H1 (cell line): ENCODE data around the gene ZNF618. TPM values are rescaled to one million over a fixed set of nuclear protein-coding genes. Genes with fewer than 3 reads are reported as not detected.

Experiments used
- CTCF ChIA-PET: fragments of 300-600 bp; sonication (Branson Sonifier 250); formaldehyde crosslinking; loops from one replicate; lab custom pipeline; 2021; ENCODE audit not compliant: partially characterized antibody; lab: Charles Lee
- POLR2A ChIA-PET: fragments of 300-600 bp; sonication (Branson Sonifier 250); formaldehyde crosslinking; loops from one replicate; lab custom pipeline; 2021; ENCODE audit warnings: inconsistent platforms; ENCODE audit not compliant: partially characterized antibody; lab: Charles Lee
- DNase-seq, 2 experiments: peaks; one replicate each; pipeline versions ENCODE4 v3.0.0 to v3.0.0-alpha.2; 2010 to 2022; ENCODE audit warnings: low spot score in 2 of 2, low read depth in 1 of 2, mixed read lengths in 1 of 2
- FAIRE-seq: peaks from 2 replicates; lab custom pipeline; 2011; peaks lifted over from hg19 to GRCh38; lab: Jason Lieb, UNC
- H2AFZ ChIP-seq: 2 replicates; pipeline ENCODE4 v1.8.1; 2012; ENCODE audit warnings: low read length, inconsistent platforms
- H2AK5ac ChIP-seq: 2 replicates; pipeline ENCODE4 v1.6.1; 2013; ENCODE audit warnings: low read depth, low read length
- H2BK120ac ChIP-seq: replicated peaks from 2 replicates; pipeline ENCODE3; 2013; ENCODE audit warnings: low read depth, low read length, inconsistent platforms
- H2BK12ac ChIP-seq: 2 replicates; pipeline ENCODE4 v1.6.1; 2013; ENCODE audit warnings: low read depth, low read length
- H2BK15ac ChIP-seq: 2 replicates; pipeline ENCODE4 v1.6.1; 2013; ENCODE audit warnings: low read length
- H2BK20ac ChIP-seq: 2 replicates; pipeline ENCODE4 v1.6.1; 2013; ENCODE audit warnings: low read length
- H2BK5ac ChIP-seq: 2 replicates; pipeline ENCODE4 v1.6.1; 2013; ENCODE audit warnings: low read depth, low read length
- H3K14ac ChIP-seq: 2 replicates; pipeline ENCODE4 v1.6.1; 2013; ENCODE audit warnings: inconsistent platforms; ENCODE audit not compliant: insufficient read length
- H3K18ac ChIP-seq: 2 replicates; pipeline ENCODE4 v1.6.1; 2013; ENCODE audit warnings: low read length; ENCODE audit errors: extremely low read depth
- H3K23ac ChIP-seq: 2 replicates; pipeline ENCODE4 v1.6.1; 2013; ENCODE audit warnings: inconsistent platforms; ENCODE audit not compliant: insufficient read length
- H3K23me2 ChIP-seq: 2 replicates; pipeline ENCODE4 v1.6.1; 2013; ENCODE audit warnings: low read depth, low read length
- H3K27ac ChIP-seq: 2 replicates; pipeline ENCODE4 v1.6.1; 2011; ENCODE audit warnings: low read depth, low read length, inconsistent platforms
- H3K27me3 ChIP-seq, 4 experiments: replicated peaks in 1 of 4; 1 replicate in 1 of 4; 2 replicates in 3 of 4; pipeline versions ENCODE4 v1.6.1 to v1.8.1; 2011 to 2013; ENCODE audit warnings: low read length in 3 of 4, mild to moderate bottlenecking in 3 of 4, inconsistent platforms in 2 of 4, mixed read lengths in 2 of 4, moderate library complexity in 1 of 4; ENCODE audit not compliant: control insufficient read depth in 3 of 4, insufficient read depth in 3 of 4; ENCODE audit errors: extremely low read depth in 1 of 4
- H3K36me3 ChIP-seq, 4 experiments: 2 replicates each; pipeline versions ENCODE4 v1.6.1 to v1.8.1; 2011 to 2013; ENCODE audit warnings: mild to moderate bottlenecking in 4 of 4, low read length in 3 of 4, moderate library complexity in 2 of 4, control low read depth in 1 of 4, inconsistent platforms in 1 of 4; ENCODE audit not compliant: insufficient read depth in 4 of 4, control insufficient read depth in 2 of 4
- H3K4ac ChIP-seq: replicated peaks from 2 replicates; pipeline ENCODE3; 2013; ENCODE audit warnings: low read length, low read depth, mixed read lengths, inconsistent platforms; ENCODE audit not compliant: insufficient read length
- H3K4me1 ChIP-seq, 4 experiments: replicated peaks in 1 of 4; 1 replicate in 1 of 4; 2 replicates in 3 of 4; pipeline versions ENCODE4 v1.6.1 to v1.8.1; 2011 to 2013; ENCODE audit warnings: low read length in 3 of 4, inconsistent platforms in 2 of 4, mixed read lengths in 1 of 4; ENCODE audit not compliant: insufficient read depth in 4 of 4, control insufficient read depth in 3 of 4
- H3K4me2 ChIP-seq, 2 experiments: 2 replicates each; pipeline versions ENCODE4 v1.6.1 to v1.8.1; 2011 to 2013; ENCODE audit warnings: low read depth in 2 of 2, low read length in 2 of 2, control low read depth in 1 of 2, inconsistent platforms in 1 of 2, mild to moderate bottlenecking in 1 of 2; ENCODE audit not compliant: insufficient read depth in 1 of 2
- H3K4me3 ChIP-seq, 4 experiments: fragments of 200-600, 300-600 bp in 1 of 4; sonication (generic), shearing (Covaris generic), sonication (Bioruptor Twin) in 1 of 4; 2 replicates each; pipeline versions ENCODE4 v1.5.1 to v1.8.1; 2011 to 2016; ENCODE audit warnings: low read length in 4 of 4, low read depth in 3 of 4, control low read depth in 2 of 4, inconsistent platforms in 2 of 4, mild to moderate bottlenecking in 2 of 4, mixed read lengths in 1 of 4, moderate library complexity in 1 of 4; ENCODE audit not compliant: insufficient read depth in 2 of 4; ENCODE audit errors: extremely low read depth in 1 of 4
- H3K56ac ChIP-seq: replicated peaks from 2 replicates; pipeline ENCODE3; 2013; ENCODE audit warnings: low read depth, mild to moderate bottlenecking, mixed read lengths, low read length, inconsistent platforms; ENCODE audit not compliant: insufficient read length
- H3K79me1 ChIP-seq: 2 replicates; pipeline ENCODE4 v1.6.1; 2013; ENCODE audit warnings: low read depth, low read length, control low read depth
- H3K79me2 ChIP-seq, 2 experiments: 2 replicates each; pipeline versions ENCODE4 v1.6.1 to v1.8.1; 2012 to 2013; ENCODE audit warnings: low read length in 2 of 2, mild to moderate bottlenecking in 2 of 2, inconsistent platforms in 1 of 2; ENCODE audit not compliant: insufficient read depth in 2 of 2, control insufficient read depth in 1 of 2
- H3K9ac ChIP-seq, 4 experiments: replicated peaks in 1 of 4; 1 replicate in 1 of 4; 2 replicates in 3 of 4; pipeline versions ENCODE4 v1.6.1 to v1.8.1; 2011 to 2013; ENCODE audit warnings: low read depth in 3 of 4, low read length in 3 of 4, control low read depth in 2 of 4, mild to moderate bottlenecking in 2 of 4, moderate library complexity in 2 of 4, inconsistent platforms in 1 of 4; ENCODE audit errors: extremely low read depth in 1 of 4
- H3K9me3 ChIP-seq, 2 experiments: 2 replicates each; pipeline versions ENCODE4 v1.6.1 to v1.8.1; 2012 to 2013; ENCODE audit warnings: mild to moderate bottlenecking in 2 of 2, moderate library complexity in 2 of 2, control low read depth in 1 of 2, inconsistent platforms in 1 of 2, low read depth in 1 of 2, low read length in 1 of 2, mixed read lengths in 1 of 2; ENCODE audit not compliant: insufficient read depth in 2 of 2
- H4K20me1 ChIP-seq, 2 experiments: replicated peaks in 1 of 2; 2 replicates each; pipeline versions ENCODE3 to v1.8.1; 2011 to 2013; ENCODE audit warnings: inconsistent platforms in 2 of 2, low read length in 2 of 2, mild to moderate bottlenecking in 1 of 2; ENCODE audit not compliant: insufficient read depth in 2 of 2, control insufficient read depth in 1 of 2
- H4K5ac ChIP-seq: 2 replicates; pipeline ENCODE4 v1.6.1; 2013; ENCODE audit warnings: low read length, low read depth, mixed read lengths, inconsistent platforms; ENCODE audit not compliant: insufficient read length
- H4K8ac ChIP-seq: 2 replicates; pipeline ENCODE4 v1.8.0; 2013; ENCODE audit warnings: mild to moderate bottlenecking, moderate library complexity, low read length, inconsistent platforms; ENCODE audit not compliant: insufficient read depth; ENCODE audit errors: extremely low read depth
- H4K91ac ChIP-seq: replicated peaks from 2 replicates; pipeline ENCODE3; 2013; ENCODE audit warnings: low read length, mixed read lengths, inconsistent platforms; ENCODE audit not compliant: insufficient read length
- BRCA1 ChIP-seq: IDR thresholded peaks from 2 replicates; pipeline ENCODE4 v1.6.1; 2012; ENCODE audit warnings: low read depth, low read length, improper control_type of control experiment
- CEBPB ChIP-seq: IDR thresholded peaks from 2 replicates; pipeline ENCODE4 v1.6.1; 2012; ENCODE audit warnings: low read depth, low read length
- CTBP2 ChIP-seq: IDR thresholded peaks from 2 replicates; pipeline ENCODE4 v1.7.0; 2011; ENCODE audit warnings: borderline replicate concordance, mild to moderate bottlenecking, moderate library complexity, mixed read lengths, low read length; ENCODE audit not compliant: insufficient read depth, insufficient read length
- GABPA ChIP-seq: IDR thresholded peaks from 2 replicates; pipeline ENCODE4 v1.6.1; 2011; ENCODE audit warnings: mild to moderate bottlenecking, low read length, moderate library complexity, borderline replicate concordance; ENCODE audit not compliant: insufficient read depth
- JUN ChIP-seq: IDR thresholded peaks from 2 replicates; pipeline ENCODE4 v1.6.1; 2011; ENCODE audit warnings: low read depth, mild to moderate bottlenecking, improper control_type of control experiment, low read length
- JUND ChIP-seq: IDR thresholded peaks from 2 replicates; pipeline ENCODE4 v1.6.1; 2011; ENCODE audit warnings: mild to moderate bottlenecking, improper control_type of control experiment, low read length
- SP2 ChIP-seq: IDR thresholded peaks from 2 replicates; pipeline ENCODE4 v1.6.1; 2012; ENCODE audit warnings: mild to moderate bottlenecking, low read length, inconsistent platforms
- WGBS, 2 experiments: shearing (Covaris generic) in 1 of 2; methylation state at CpG; one replicate each; pipeline versions ENCODE4 v1.1.6 to v1.1.7; 2013 to 2015; ENCODE audit warnings: low lambda C conversion rate in 2 of 2, mixed read lengths in 2 of 2, inconsistent platforms in 1 of 2, low coverage in 1 of 2, missing lambda C conversion rate in 1 of 2; ENCODE audit not compliant: insufficient replicate concordance in 2 of 2, insufficient coverage in 1 of 2, insufficient read length in 1 of 2; ENCODE audit errors: extremely low coverage in 1 of 2, missing lambda C conversion rate in 1 of 2; 5-methylcytosine and 5-hydroxymethylcytosine counted together
- polyA plus RNA-seq, 7 experiments: library from polyadenylated mRNA; depleted of rRNA in 3 of 7; stranded (reverse) in 5 of 7; unstranded in 2 of 7; fragments of >200 nt in 5 of 7; fragments of 200-250 nt in 2 of 7; gene quantifications; 1 replicate in 5 of 7; 2 replicates in 1 of 7; 4 replicates in 1 of 7; pipeline versions ENCODE4 v1.2.1 to v1.2.3, GENCODE V29; 2011 to 2013; ENCODE audit warnings: missing spikeins in 2 of 7, mixed read lengths in 2 of 7
- total RNA-seq: library from RNA; stranded (reverse); fragmentation: NEBNext Ultra II Directional; extraction: Animal tissue kit (Norgen Biotek cat#: 25700); gene quantifications from 2 replicates; pipeline ENCODE4 v1.2.1, GENCODE V29; 2021

The ZNF618 gene
- total and polyA plus RNA-seq, 2 of the 8 experiments (the other 6 are each of a cell fraction or from before 2014, with no cell fraction given): 9.6 to 28.5 TPM

DNA sequence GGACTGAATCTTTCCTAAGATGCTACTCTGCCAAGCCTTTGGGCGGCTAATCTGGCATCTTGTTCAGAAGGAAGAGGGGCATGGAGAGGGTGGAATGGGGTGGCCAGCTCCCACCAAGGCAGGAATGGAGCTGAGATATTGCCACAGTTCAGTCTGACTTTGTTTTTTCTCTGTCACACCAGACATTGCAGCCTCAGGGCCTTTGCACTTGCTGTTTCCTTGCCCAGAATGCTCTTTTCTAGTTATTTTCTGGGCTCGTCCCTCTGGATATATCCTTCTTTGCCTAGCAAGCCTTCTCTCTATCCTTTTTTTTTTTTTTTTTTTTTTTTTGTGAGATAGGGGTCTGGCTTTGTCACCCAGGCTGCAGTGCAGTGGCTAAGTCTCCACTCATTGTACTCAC lies 40.8 kb downstream of the ZNF618 start:
- no peak overlapping the region for H3K27ac ChIP-seq
- 0 out of 7 replicates have a peak, but pooled peaks cover 0 to 1% (median 0%) of the 10 kb centered on the region in 4 experiments for H3K4me1 ChIP-seq
- no peaks in the 10 kb centered on the region for H3K27me3 ChIP-seq
- H4K5ac ChIP-seq: no peak overlapping the region
- H3K23ac ChIP-seq: no peak overlapping the region
- DNase-seq (no peak), FAIRE-seq (no peak)
- H4K8ac ChIP-seq: no peak overlapping the region
- H3K56ac ChIP-seq: no peak overlapping the region
- no peaks in the 10 kb centered on the region; the same call in 1 of the 2 replicates for H3K23me2 ChIP-seq
- no peak overlapping the region for H3K4me3 ChIP-seq
- H4K20me1 ChIP-seq: peaks cover 0 to 5% of the 10 kb centered on the region in 2 experiments
- no peak overlapping the region for H2AK5ac ChIP-seq
- no peak overlapping the region for H2BK5ac ChIP-seq
- TF ChIP-seq GABPA (no peak), JUND (no peak), BRCA1 (no peak), CEBPB (no peak), JUN (no peak), SP2 (no peak), CTBP2 (no peak)
- no peaks in the 10 kb centered on the region for H3K9me3 ChIP-seq
- ChIA-PET POLR2A (no interaction called here), CTCF (interaction anchor here (0.8 to 2.3 kb wide), 4 partner anchors 10 to 182 kb away, joined by 3 to 13 read pairs (median 5); no protein-coding TSS in a partner anchor)
- H3K79me1 ChIP-seq: peaks cover 12% of the 10 kb centered on the region
- no peak overlapping the region for H3K9ac ChIP-seq
- no peak overlapping the region for H3K4ac ChIP-seq
- H3K18ac ChIP-seq: no peak overlapping the region
- H3K4me2 ChIP-seq: no peak overlapping the region
- H2AFZ ChIP-seq: no peak overlapping the region
- H3K36me3 ChIP-seq: no peaks in the 10 kb centered on the region
- no peak overlapping the region for H2BK15ac ChIP-seq
- H4K91ac ChIP-seq: no peak overlapping the region
- H2BK120ac ChIP-seq: no peak overlapping the region
- no peak overlapping the region for H2BK12ac ChIP-seq
- peaks cover 0 to 13% of the 10 kb centered on the region in 2 experiments; a peak in 2 of 4 replicates for H3K79me2 ChIP-seq
- no peak overlapping the region for H3K14ac ChIP-seq
- WGBS, 2 experiments: 91% methylated on average over 2 of the region's 2 CpGs; no CpG with 5 or more reads in 1 of the 2 experiments
- H2BK20ac ChIP-seq: no peak overlapping the region
